ENCODE measurements around the gene TMEM94.

The TMEM94 gene

DNA sequence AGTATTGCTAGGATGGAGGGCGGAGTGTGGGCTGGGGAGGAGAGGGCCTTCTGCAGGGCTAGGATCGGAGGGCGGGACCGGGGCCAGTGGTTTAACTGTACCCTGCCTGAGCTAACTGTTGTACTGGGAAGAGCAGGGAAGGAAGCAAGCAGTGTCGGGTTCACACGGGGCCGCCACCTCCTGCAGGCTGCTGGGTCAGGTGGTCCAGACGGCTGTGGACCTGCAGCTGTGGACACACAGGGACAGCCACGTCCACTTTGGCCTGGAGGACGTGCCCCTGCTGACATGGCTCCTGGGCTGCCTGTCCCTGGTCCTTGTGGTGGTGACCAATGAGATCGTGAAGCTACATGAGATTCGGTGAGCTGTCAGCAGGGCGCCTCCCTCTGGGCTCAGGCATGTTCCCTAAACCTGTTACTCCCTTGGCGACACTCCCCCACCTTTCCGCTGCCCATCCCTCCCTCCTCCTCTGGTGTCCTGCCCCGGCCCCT, 42.3 kb downstream of the TMEM94 start:
- peak; percentile 97 for DNase-seq

DNA sequence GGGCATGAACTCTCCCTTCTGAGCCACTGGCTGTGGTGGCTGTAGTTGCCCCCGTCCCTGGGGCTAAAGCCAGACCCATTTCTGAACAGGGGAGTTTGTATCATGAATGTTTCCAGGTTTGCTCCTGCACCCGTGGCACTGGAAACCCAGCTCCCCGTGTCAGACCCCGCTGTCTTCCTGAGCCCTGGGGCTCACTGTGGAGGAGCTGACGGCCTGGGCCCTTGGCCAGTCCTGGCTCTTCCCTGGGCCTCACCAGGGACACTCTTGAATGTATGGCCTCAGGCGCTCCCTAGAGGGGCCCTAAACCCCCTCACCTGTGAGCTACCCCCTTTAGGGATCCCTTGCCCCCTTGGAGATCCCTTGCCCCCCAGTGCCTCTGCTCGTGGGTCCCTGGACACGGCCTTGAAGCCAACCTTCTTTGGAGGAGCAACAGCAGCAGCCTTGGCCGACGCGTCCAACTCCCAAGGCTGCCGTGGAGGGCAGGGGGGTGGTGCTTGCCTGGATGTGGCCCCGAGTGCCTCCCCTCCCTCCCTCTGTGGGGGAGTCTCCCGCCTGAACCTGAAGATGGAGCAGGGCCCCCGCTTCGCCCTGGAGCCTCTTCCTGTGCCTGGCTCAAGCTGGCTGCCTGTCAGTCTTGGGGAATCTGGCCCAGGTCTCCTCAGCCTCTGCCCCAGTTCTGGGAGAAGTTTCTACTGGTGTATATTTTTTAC, 43.0 kb downstream of the TMEM94 start:
- DNase-seq: peak; percentile 62 to 63

DNA sequence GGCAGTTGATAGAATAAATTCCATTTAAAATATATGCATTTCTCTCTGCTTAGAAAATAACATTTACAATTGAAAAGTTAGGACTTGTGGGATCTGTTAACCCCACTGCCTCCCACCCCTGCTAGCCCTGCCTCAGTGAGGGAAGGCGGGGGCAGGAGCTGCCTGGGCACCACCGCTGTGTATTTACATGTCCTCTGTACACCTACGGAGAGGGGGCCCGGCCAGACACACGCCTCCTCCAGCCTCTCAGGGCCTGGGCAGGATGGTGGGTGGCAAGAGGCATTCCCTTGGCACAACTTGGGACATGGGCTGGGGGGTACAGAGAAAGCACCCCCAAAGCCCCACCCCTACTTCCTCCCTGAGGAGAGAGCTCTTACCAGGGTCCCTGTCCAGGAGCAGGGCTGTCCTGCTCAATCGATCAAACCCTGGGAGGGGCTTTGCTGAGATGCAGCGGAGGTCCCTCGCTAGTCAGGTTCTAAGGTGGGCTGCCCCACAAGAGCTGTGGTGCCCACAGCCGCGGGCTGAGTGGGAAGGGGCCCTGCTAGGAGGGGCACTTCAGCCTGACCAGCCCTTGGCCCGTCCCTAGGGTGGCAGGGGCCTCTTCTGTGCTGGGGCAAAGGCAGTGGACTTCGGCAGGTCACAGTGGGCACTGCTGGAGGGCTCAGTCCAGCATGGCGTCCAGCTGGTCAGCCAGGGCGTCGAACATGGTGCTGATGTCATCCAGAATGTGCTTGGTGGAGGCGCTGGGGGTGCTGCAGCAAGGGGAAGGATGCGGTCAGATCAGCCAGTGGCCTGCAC, 44.2 kb downstream of the TMEM94 start:
- DNase-seq: no peak

DNA sequence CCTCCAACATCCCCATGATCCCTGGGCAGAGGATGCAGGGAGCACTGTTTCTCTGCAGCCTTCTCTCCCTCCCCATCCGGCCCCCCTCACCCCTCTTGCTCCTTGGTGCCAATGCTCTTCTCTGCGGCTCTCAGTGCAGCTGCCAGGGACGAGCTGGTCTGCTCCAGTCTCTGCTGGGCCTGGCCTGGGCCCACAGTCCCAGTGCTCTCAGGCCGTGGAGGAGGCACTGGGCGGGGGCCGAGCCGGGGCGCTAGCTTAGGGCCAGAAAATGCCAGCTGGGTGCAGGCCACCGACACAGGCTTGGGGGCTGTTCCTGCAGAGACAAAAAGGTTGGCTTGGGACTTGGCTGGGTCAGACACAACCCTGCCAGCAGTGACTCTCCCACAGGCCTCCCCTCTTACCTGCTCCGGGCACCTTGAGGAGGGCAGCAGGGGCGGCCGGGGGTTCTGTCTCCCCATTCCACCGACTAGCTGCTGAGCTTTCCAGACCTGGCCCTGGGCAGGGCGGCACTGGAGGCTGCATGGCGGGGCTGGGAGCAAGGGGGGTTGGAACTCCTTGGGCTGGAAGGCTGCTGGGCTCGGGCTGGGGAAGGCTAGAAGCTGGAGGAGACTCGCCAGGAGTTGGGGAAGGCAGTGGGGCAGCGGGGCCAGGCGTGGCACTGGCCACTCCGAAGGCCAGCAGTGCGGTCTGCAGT, 45.1 kb downstream of the TMEM94 start:
- no peak for DNase-seq

DNA sequence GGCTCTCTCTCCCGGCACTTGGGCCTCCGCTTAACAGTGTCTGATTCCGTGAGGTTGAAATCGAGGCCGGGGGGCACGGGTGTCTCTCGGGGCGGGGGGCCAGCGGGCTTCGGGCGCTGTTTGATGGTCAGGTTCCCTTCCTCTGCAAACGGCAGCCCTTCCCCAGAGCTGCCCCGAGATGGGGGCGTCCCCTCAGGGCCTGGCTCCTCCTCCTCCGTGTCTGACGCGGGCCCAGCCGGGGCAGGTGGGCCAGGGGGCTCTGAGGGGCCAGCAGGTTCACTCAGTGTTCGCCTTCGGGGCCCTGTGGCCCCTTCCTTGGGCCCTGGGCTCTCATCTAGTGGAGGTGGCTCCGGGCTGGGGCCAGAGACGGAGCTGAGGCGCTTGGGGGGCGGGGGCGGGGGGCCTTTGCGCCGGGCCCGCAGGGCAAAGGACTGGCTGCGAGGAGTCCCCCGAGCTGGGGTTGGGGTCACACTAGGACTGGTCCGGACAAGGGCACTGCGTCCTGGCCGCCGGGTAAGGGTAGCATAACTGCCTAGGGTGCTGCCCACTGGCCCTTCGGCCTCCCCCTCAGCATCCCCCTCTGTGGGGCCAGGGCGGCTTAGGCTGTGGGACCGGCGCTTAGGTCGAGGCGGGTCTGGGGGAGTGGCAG, 45.8 kb downstream of the TMEM94 start:
- DNase-seq: no peak

DNA sequence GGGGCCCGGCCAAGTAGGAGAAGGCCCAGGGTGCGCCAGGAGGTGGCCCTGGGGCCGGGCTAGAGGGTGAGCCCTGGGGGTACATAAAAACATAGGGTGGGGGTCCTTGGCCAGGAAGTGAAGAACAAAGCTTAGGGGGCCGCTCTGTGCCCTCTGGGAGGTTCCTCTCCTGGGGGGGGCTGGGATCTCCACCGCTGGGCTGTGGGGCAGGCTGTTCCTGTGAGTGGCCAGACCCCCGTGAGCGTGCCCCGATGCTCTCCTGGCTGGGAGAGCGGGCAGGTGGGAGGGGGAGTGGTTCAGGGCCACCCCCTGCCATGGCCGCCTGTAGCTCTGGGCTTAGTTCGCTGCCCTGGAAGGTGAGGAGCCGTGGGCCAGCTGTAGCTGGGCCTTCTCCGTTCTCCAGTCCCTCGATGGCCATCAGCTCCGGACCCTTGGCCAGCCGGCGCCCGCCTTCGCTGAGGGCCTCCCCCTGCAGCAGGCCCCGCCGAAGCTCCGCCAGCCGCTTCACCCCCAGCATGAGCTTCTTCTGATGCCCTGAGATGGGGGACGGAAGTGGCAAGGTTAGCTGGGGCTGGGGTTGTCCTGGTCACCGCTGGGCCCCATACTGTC, 46.4 kb downstream of the TMEM94 start:
- DNase-seq: no peak

DNA sequence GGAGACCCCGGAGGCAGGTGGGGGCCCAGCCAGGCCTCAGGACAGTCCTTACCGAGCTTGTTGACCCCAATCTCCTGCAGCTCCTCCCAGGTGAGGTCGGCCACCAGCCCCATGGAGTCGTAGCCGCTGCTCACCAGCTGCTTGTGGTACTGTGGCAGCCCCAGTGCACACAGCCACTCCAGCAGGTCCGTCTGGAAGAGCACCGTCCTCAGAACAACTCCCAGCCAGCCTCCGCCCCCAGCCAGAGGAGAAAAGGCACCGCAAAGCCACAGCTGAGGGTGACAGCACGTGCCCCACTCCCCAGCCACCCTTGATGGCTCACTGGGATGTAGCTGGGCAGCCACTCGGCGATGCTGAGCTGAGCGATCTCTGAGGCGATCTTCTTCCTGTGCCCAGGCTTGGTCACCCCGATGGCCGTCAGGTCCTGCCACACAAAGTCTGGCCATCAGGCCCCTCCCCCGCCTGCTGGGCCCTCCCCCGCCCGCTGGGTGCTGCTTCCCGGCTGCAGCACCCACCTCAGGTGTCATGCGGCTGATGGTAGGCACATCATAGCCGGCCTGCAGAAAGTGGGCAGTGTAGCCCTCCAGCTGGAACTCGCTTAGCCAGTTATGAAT, 47.0 kb downstream of the TMEM94 start:
- no peak for DNase-seq

DNA sequence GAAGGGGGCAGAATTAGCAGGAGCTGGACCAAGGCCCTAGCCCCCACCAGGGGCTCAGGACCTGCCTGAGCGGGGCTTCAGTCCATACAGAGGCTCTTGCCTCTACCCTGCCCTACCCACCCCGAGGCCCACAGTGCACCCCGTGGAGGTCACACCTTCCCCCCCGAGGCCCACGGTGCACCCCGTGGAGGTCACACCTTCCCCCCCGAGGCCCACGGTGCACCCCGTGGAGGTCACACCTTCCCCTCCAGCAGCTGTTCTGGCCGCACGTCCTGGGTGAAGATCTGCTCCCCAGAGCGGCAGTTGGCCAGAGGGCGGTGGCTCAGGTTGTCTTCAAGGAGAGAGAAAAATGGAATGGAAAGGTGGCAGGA, 47.5 kb downstream of the TMEM94 start:
- DNase-seq: no peak

DNA sequence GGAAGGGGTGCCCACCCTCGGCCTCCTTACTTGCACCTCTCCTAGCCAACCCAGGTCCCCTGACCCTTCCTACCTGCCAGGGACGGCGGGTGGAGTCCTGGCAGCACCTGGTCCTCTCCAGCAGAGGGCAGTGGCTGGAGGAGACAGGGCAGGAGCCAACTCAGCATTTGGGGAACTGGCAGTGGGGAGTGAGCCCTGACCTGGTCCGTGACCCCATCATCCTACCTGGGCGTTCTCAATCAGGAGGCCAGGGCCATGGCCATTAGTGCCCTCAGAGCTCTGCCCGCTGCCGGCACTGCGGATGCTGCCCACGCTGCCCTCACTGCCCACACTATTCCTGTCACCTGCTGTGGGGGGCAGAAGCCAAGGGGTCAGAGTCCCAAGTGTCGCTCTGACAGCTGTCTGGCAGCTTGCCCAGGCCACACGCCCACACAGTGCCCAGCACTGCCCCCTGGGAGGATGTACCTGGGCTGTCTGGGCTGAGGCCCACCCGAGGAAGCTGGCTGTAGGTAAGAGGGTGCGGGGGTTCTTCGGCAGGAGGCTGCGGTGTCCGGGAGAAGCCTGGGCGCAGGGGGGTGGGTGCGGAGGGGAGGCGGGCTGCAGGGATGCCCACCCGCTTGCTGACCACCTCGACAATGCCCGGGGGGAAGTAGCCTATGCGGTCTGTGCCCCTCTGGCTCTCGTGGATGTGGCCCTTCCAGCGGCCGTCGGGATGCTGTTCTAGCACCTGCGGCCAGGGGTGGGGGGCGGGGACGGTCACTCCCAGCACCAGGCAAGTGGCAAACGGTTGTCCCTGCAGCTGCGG, 48.1 kb downstream of the TMEM94 start:
- peak; percentile 64 to 71 for DNase-seq

DNA sequence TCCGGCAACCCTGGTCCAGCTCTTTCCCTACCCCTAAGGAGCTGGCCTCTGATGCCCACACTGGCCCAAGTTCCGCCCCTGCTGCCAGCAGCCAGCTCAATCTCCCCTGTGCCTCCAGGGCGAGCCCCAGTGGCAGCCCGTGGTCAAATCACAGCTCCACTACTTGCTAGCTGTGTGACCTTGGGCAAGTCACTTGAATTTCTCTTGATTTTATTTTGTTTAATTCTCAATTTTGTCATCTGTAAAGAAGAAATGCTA, 48.6 kb downstream of the TMEM94 start:
- DNase-seq: no peak

DNA sequence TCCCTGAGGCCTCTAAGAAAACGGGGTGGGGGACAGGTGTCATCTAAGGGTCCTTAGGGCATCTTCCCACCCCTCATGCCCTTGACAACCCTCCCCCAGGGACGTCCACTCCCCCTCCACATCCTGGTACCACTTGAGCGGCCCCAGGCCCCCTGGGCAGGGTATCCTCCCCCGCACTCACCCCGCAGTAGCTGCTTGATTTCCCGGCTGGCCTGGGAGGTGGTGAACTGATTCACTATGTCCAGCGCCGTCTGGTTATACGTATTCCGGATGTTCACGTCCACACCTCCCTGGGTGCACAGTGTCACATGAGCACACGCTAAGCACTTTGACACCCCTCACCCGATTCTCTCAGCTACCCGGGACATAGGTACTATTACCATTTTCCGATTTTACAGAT, 49.2 kb downstream of the TMEM94 start:
- no peak for DNase-seq

DNA sequence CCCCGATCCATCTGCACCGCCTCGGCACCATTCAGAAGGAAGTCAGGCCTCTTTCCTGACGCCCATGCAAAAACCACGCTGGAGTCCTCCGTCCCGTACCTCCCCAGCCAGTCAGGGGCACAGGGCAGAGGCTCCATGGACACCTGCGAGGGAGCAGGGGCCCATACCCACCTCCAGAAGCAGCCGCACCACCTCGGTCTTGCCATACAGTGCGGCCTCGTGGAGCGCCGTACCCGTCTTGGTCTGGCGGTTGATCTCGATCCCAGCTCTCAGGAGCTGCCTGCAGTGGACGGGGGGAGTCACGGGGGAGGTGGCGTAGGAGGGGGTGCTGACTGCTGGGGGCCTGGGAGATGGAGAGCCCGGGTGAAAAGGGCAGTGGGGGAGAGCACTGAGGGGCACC, 49.7 kb downstream of the TMEM94 start:
- no peak for DNase-seq

DNA sequence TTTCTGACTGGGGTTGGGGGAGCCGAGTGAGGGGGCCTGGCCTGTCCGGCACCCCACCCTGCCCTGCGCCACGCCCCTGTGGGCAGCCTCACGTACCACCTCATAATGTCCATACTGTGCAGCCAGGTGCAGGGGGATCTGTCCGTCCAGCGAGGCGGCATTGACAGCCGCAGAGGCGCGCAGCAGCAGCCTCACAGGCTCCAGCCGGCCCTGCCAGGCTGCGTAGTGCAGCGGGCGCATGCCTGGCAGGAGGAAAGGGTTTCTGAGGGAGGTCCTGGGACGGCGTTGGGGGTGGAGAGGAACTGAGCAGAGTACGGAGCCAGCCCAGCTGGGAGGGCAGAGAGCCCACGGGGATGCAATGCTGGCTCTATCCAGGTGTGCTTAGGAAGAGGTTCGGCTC, 50.5 kb downstream of the TMEM94 start:
- no peak for DNase-seq

DNA sequence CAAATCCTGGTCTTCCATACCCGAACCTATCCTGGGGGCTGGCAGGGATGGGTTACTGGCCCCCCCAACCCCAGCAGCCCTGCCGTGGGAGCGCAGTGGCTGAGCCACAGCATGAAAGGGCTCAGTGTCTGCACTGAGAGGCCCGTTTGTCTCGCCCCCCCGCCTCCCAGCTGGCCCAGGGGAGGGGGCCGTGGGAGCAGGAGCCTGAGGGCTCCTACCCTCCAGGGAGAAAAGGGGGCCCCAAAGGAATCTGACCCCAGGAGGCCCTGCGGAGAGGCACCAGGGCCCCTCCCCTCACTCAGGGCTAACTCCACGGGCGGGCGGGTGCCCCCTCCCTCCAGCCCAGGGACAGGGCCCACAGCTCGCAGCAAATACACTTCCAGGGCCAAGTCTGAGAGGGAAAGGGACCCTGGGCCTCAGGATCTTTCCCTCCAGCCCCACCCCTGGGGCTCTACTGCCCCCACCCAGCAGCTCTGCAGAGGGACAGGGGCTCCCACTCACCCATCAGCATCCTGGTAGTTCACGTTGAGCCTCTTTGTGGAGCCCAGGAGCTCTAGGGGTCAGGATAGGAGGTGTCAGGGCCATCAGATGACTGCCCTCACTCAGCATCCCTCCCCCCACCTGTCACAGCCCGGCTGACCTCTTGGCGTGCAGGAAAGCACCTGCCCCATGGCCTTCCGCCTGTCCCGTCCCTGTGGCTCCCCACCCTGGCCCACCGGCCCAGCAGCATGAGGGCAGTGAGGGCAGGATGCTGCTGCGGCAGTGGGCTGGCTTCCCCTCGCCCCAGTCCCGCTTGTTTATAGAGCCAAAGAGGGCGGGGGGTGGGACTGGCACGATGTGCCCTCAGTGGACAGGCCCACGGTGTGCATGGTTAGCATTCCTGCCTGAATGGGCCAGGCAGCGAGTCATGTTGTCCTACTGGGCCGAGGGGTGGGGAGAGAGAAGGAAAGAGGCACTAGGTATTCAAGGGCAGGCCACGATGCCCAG, 51.6 kb downstream of the TMEM94 start:
- DNase-seq: no peak

DNA sequence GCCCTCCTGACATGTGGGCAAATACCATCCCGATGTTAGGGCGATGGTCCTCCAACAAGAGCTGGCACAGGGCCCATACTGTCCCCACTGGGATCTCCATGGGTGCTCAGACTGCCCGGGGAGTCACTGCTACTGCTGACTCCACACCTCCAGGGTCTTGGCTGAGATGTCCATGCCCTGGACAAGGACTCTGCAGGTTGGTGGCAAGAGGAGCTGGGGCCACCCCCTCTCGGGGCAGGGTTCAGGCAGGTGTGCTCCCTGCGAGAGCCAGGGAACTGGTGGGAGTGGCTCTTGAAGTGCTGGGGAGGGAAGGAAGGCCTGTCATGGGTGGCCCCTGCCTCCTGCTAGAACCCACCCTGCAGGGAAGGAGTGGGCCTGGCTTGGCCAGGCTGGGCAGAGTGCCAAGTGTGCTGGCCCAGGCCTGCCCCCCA, 52.5 kb downstream of the TMEM94 start:
- no peak for DNase-seq

DNA sequence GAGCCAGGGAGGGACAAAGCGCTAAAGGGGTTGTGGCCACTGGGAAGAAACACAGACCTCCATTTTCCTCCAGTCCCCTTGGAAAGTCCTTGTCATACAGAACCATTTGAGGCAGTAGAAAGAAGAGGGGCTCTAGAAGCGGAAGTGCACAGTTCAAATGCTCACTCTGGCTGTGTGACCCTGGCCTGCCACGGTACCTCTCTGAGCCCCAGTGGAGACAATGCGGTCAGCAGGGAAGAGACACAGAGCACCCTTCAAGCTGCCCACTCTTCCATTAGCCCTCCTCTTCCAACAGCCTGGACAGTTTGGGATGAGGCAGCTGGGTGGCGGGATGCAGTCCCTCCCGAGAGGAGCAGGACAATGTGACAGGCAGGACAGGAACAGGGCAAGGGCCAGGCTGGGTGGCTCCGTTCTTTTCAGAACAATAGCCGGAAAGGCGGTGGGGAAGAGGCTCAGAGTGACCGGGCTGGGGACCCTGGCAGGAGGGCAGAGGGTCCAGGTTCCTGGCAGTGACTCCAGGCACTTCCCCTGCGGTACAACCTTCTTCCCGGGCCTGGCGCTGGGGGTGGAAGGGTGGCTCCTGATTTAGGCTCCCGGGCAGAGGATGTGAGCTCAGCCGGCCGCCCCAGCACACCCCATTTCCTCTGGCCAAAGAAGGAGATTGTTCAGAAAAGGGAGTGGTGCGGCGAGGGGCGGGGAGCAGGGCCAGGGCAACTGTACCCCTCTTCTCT, 53.3 kb downstream of the TMEM94 start:
- no peak for DNase-seq

DNA sequence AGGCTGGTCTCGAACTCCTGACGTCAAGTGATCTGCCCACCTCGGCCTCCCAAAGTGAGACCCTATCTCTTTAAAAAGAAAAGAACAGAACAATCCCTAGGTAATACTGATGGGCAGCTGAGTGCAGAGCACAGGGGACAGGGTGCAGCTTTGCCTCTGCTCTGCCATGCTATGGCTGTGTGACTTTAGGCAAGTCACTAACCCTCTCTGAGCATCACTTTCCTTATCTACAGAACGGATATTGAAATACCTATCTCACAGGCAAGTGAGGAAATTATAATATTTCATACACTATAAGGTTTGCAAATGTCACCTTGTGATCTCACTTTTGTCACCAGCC, 54.8 kb downstream of the TMEM94 start:
- DNase-seq: no peak

DNA sequence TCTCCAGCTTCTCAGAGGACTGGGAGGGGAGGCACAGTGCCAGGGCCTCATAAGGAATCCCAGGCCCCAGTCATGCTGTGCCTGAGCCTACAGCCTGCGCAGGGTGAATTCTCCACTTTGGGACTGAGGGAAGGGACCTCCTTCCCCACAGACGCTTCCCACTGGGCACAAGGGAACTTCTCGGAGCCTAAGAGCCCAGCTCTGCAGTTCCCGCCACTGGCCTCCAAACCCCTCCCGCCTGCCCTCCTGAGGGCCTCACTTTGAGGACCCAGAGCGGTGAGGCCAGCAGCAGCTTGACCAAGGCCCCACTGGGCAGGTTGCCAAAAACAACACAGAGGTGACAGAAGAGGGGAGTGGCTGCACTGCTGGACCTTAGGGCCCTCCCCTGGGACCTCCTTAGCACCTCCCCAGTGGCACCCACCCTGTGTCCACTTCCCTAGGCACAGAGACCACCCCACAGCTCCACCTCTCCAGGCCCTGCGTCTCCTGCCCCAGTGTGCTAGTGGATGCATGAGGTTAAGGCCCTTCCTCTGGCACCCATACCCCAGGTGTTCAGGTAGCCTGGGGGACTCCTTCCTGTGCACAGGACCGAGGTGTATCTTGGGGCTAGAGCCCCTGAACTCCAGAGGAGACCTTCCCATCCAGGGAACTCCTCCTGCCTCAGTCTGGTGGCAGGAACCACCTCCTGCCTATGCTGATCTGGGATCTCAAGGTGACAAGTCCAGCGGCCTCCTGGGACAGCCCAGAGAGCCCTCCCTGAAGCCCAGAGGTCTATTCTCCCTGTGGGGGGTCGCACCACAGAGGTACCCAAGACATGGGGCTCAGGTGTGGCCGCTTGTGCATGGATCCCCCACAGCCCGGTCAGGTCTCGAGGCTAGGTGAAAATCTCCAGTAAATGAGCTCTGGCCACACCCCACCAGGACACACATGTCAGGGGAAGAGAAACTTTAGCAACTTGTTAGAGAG, 55.5 kb downstream of the TMEM94 start:
- DNase-seq: no peak

All from Kasumi-1 (cell line).